GM03348 (cell line): Measurements from ENCODE around the gene FGF21.
A peak's percentile ranks its signal among the peaks of the same experiment; 100 is the strongest.
"Not testable (repeated sequence)": the region's sequence is repeated elsewhere in the genome, so short reads cannot be mapped to it uniquely, and the experiment has no call there.

ENCODE experiments used
- DNase-seq: peaks from one replicate; pipeline ENCODE4 v3.0.0; 2012; ENCODE audit warnings: low spot score

Gene FGF21, protein sequence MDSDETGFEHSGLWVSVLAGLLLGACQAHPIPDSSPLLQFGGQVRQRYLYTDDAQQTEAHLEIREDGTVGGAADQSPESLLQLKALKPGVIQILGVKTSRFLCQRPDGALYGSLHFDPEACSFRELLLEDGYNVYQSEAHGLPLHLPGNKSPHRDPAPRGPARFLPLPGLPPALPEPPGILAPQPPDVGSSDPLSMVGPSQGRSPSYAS

GRCh38 chr19:48755084-48755641 lies at the start of gene FGF21:
TSS of gene FGF21 (plus strand) at chr19:48755524. CDS start at chr19:48756237, 713 bp downstream.
- no peak for DNase-seq

DNA sequence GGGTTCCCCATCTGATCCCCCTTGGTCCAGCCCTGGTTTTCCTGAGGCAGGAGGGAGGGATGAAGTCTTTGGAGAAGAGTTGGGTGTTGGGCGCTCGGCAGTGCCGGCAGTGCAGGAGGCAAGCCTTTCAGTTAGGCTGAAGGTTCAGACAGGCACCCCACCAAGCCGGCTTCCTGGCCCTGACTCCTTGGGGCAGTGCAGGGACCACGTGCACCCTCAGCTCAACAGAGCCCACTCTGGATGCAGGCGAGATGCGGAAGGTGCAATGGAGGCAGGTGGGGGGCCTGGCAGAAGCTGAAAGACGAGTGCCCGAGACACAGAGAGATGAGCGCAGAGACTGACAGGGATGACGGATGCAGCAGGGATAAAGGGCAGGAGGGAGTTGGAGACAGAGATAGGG lies 46.9 kb upstream of the FGF21 start:
- no peak for DNase-seq

- no peak for DNase-seq
These were observed 44.1 kb upstream of the FGF21 start for GRCh38 chr19:48711106-48711662.

- DNase-seq, result no peak
These were observed 42.1 kb upstream of the FGF21 start for GRCh38 chr19:48713041-48713863.

DNA sequence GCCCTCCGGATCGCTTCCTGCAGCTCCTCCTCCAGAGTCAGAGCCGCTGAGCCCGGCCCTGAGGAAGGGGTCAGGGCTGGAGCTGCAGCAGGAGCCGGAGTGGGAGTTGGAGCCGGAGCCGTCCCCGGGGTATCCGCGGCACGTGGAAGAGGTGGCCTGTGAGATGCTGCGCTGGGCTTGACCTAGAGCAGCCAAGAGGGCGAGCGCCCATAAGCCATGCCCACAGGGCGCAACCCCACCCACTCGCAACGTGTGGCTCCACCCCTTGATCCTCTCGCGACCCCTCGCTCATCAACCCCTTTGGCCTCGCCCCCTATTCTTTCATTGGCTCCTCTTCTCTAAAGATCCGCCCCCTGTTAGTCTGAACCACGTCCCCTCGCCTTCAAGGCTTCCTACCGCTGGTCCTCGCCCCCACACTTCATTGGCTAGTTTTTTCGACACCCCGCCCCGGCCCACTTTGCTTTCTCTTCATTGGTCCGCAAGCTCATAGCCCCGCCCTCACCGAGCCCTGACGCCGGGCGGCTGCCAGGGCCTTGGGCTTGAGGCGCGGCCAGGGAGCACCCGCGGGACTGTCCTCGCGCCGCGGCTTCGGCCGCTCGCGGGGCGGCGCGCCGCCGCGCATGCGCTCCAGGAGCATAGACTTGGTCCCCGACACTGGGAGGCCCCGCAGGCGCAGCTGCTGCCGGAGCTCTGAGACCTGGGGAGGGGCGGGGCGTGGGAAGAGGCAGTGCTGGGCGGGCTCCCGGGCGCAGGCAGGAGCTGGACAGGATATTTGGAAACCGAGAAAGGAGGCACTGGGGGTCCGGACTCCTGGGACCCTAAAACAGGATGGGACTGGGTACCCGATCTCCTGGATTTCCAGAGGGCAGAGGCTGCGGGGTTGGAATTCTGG lies 41.2 kb upstream of the FGF21 start:
- peak; percentile 100 for DNase-seq

GRCh38 chr19:48714759-48715675 lies 40.3 kb upstream of the FGF21 start:
- DNase-seq, result no peak

- peak; percentile 27 for DNase-seq
These were observed 39.6 kb upstream of the FGF21 start for GRCh38 chr19:48715681-48716171.

DNA sequence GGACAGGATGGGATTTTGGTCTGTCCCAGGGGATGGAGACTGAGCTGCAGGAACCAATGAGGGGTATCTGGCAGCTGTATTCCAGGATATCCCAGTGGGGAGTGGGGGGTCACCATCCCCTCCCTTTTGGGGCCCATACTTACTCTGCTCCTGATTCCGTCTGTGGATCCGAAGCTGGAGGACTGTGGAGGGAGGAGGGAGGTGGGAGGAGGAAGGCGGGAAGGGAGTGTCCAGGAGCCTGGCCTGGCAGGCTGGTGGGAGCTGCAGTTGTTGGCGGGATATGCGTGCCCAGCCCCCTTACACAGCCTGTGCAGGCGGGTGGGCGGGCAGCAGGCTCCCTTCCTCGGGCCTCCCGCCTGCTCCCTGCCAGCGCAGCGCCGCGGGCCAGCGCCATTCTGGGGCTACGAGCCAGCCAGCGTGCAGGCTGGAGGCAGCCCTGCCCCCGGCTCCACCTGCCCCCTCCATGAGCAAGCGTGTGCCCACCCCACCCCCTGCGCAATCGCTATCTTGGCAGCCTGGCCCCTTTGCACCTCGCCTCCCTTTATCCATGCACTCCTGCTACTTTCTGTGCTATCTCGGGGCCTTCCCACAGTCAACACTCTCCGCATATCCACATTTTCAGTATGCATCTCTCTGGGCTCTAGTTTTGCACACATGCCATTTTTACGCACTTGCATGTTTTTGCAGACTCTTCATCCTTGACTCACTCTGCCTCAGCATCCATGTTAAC lies 38.6 kb upstream of the FGF21 start:
- DNase-seq, result peak; percentile 61

DNA sequence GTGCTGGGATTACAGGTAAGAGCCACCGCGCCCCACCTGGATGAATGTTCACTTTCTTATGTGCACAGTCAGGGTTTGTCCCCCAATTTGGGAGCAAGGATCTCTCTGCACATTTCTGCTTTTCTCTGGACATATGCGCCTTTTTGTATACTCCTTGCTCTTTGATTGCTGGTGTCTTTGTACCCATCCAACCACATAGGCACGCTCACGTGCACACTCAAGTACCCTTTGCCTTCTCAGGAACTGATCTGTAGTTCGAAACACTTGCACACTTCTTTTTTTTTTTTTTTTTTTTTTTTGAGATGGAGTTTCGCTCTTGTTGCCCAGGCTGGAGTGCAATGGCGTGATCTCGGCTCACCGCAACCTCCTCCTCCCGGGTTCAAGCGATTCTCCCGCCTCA lies 37.2 kb upstream of the FGF21 start:
- DNase-seq, result not testable (repeated sequence)

GRCh38 chr19:48718711-48719231 lies 36.6 kb upstream of the FGF21 start:
- no peak for DNase-seq

- DNase-seq, result no peak
These were observed 35.8 kb upstream of the FGF21 start, which contains the start of gene MAMSTR for GRCh38 chr19:48719263-48720171. TSS of gene MAMSTR (minus strand) at chr19:48719725. CDS start at chr19:48719031, 694 bp downstream.

- DNase-seq, result no peak
These were observed 35.1 kb upstream of the FGF21 start for GRCh38 chr19:48720251-48720612.

DNA sequence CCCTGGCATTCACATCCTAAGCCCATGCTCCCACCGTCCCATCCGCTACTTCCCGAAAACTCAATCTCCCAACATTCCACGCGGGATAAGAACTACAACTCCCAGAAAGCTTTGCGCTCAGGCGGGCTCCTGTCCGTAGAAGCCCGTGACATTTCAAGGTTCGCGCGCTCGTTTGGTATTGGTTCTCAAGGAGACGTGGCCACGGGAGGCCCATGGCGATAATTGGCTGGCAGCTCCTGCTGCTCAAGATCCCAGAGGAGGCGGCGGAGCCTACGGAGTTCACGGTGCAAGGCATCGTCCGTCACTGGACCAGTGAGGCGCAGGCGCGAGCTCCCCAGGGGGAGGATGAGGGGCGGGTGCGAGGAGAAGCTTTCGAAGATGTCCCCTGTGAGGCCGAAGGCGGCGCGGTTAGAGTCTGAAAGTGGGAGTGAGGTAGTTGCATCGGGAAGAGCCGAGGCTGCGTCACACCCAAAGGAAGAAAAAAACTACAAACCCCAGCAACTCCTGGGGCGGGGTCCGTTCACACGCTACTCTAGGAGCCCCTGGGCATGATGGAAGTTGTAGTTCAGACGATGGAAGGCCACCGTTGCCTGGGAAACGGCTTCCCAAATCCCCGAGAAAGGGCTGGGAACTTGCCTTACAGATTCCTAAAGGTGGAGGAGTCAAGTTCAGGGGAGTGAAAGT lies 34.6 kb upstream of the FGF21 start:
- peak; percentile 98 for DNase-seq

- DNase-seq, result no peak
These were observed 33.1 kb upstream of the FGF21 start for GRCh38 chr19:48722196-48722708.

DNA sequence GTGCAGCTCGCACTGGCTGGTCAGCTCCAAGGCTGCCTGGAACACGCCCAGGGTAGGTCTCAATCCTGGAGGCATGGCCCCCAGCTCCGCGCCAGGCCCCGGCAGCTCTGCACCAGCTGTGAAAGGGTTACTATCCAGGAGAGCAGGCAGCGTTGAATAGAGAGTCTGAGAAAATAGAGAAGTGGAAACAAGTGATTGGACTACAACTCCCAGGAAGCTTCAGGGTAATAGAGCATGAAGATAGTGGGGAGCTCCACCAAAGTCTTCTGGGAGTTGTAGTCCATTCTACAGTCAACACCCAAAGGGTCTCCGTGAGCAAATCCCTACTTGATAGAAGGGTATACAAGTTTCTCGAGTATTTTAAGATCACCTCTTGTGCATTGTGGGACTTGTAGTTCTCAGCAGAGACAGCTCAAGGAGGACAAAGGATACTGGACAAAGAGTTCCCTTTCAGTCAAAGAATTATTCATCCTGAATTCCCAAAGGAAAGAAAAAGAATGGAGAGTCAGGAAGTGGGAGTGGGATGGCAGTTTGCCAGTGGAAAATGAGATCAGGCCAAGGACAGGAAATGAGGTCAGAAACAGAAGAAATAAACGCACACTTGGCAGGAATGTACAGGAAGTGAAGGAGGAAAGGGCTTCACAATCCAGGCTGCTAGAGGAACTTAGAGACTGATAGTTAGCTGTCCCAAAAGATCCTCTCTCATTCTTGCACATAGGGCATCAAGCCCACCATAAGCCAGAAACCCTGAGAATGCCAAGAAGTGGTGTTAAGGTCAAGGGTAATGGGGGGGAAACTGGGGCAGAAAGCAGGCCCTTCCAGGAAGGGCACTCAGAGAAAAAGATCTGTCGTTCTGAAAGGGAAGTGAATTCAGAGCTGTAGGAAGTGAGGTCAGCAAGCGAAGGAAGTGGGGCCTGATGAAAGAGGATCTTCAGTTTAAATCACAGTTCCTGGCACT lies 30.2 kb upstream of the FGF21 start:
- DNase-seq, result peak; percentile 57

GRCh38 chr19:48726556-48726955 lies 28.8 kb upstream of the FGF21 start:
- no peak for DNase-seq
